NB4 (cell line): Measurements from ENCODE around the gene BBS9.

ENCODE experiments used
- DNase-seq: peaks from one replicate; pipeline ENCODE4 v3.0.0; 2010; ENCODE audit warnings: low read depth
- H3K4me3 ChIP-seq: one replicate; pipeline ENCODE4 v1.5.1; 2011; ENCODE audit warnings: mild to moderate bottlenecking, low read depth, low read length, moderate library complexity
- MYC ChIP-seq: IDR thresholded peaks from 2 replicates; pipeline ENCODE4 v1.6.1; 2011; ENCODE audit warnings: low read depth, low read length
- POLR2A ChIP-seq: IDR thresholded peaks from 2 replicates; pipeline ENCODE4 v1.6.1; 2011; ENCODE audit warnings: mild to moderate bottlenecking; ENCODE audit not compliant: insufficient read length; ENCODE audit errors: extremely low read depth
- TF ChIP-seq, protein P1 (sequence below): IDR thresholded peaks from one replicate; pipeline ENCODE4 v1.5.1; 2012; ENCODE audit warnings: low read depth, low read length
- TF ChIP-seq, protein P2 (sequence below): IDR thresholded peaks from 2 replicates; pipeline ENCODE4 v1.6.1; 2011; ENCODE audit warnings: low read depth, low read length

Gene BBS9

DNA sequence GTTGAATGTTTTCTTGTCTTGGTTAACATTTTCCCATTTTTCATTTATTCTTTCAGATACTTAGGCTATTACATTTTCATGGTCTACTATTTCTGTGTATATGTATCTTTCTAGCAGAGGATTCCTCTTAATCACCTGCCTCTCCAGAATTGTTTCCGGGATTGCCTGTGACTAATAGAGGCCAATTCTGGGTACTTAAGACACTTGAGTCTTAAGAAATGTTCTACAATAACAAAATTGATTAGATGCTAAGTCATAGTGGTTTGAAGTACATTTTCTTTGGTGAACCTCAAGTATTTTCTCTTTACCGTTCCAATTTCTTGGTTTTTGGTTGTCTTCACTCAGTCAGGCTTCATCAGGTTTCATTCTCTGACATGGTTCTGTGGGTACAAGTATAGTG, 26.4 kb downstream of the BBS9 start:
- TF ChIP-seq POLR2A (no peak), MYC (no peak)
- TF ChIP-seq, protein P1, sequence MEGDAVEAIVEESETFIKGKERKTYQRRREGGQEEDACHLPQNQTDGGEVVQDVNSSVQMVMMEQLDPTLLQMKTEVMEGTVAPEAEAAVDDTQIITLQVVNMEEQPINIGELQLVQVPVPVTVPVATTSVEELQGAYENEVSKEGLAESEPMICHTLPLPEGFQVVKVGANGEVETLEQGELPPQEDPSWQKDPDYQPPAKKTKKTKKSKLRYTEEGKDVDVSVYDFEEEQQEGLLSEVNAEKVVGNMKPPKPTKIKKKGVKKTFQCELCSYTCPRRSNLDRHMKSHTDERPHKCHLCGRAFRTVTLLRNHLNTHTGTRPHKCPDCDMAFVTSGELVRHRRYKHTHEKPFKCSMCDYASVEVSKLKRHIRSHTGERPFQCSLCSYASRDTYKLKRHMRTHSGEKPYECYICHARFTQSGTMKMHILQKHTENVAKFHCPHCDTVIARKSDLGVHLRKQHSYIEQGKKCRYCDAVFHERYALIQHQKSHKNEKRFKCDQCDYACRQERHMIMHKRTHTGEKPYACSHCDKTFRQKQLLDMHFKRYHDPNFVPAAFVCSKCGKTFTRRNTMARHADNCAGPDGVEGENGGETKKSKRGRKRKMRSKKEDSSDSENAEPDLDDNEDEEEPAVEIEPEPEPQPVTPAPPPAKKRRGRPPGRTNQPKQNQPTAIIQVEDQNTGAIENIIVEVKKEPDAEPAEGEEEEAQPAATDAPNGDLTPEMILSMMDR: no peak
- TF ChIP-seq, protein P2, sequence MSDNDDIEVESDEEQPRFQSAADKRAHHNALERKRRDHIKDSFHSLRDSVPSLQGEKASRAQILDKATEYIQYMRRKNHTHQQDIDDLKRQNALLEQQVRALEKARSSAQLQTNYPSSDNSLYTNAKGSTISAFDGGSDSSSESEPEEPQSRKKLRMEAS: no peak
- DNase-seq: no peak
- no peak overlapping the region for H3K4me3 ChIP-seq

DNA sequence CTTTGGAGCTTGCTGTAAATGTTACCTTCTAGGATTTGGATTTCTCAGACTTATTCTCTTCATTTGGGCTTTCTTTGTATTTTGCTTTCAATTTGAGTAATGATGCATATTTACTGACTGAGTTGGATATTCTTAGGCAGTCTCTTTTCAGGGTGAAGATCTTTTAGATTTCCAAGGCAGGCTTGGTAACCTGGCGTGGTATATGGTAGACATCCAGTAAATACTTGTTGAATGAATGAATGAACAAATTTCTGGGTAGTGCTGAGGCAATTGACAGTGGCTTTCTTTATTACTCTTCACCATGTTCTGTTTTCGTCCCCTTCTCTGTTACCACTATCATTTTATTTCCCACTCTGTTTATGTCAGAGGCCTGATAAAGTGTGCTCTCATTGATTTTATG, 27.1 kb downstream of the BBS9 start:
- DNase-seq: no peak
- TF ChIP-seq, protein P2: no peak
- TF ChIP-seq POLR2A: no peak
- no peak for TF ChIP-seq MYC
- TF ChIP-seq, protein P1: no peak
- no peak overlapping the region for H3K4me3 ChIP-seq

DNA sequence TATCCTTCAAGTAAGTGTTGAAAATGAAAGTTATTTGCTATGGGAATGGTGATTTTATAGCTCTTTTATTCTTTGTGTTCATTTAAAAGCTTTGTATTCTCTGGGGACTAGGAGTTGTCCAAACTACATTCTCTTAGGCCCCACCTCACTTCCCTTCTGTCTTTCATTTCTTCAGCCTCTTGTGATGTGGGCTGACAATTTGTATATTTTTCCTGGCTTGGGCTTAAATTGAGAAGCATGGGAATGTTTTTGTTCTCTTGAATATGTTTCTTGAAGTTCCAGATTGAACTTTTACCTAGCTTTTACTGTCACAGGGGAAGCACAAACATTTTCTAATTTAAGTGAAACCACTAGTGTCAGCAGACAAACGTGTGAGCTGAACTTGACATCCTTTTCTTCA, 27.9 kb downstream of the BBS9 start:
- no peak overlapping the region for H3K4me3 ChIP-seq
- TF ChIP-seq, protein P2: no peak
- TF ChIP-seq POLR2A (no peak), MYC (no peak)
- TF ChIP-seq, protein P1: no peak
- no peak for DNase-seq

DNA sequence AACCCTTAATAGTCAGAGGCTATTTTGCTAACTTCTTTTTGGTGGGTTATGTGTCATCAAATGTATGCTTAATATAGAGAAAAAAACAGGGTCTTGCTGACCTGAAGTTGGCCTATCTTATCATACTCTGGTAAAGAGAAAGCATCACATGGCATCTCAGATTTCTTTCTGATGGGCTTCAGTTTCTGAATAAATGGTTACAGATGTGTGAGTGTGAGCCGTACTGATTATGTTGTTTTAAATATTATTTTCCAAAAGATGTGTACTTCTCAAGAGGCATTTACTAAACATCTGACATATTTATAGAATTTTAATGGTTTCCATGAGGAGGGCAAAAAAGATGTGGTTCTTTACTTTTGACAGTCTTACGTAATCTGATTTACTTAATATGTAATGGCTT, 28.4 kb downstream of the BBS9 start:
- TF ChIP-seq, protein P1: no peak
- DNase-seq: no peak
- H3K4me3 ChIP-seq: no peak overlapping the region

DNA sequence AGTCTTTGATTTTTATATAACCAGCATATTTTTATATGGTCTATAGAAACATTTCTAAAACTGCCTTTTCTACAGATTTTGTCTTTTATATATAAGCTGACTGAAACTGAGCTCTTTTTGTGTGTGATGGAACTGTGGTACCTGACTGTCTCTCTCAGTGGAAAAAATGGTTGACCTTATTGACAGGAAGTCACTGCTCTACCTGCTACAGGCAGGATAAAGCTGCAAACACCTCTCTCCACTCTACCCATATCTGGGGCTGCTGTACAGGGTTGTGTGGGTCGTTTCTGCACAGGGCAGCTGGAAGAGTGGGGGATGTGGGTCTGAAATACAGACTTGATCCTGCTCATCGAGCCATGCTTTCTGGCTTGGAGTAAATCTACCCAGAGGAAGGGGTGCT, 48.5 kb downstream of the BBS9 start:
- DNase-seq: no peak
- TF ChIP-seq, protein P2: no peak
- TF ChIP-seq POLR2A (no peak), MYC (no peak)
- TF ChIP-seq, protein P1: no peak
- no peak overlapping the region for H3K4me3 ChIP-seq

DNA sequence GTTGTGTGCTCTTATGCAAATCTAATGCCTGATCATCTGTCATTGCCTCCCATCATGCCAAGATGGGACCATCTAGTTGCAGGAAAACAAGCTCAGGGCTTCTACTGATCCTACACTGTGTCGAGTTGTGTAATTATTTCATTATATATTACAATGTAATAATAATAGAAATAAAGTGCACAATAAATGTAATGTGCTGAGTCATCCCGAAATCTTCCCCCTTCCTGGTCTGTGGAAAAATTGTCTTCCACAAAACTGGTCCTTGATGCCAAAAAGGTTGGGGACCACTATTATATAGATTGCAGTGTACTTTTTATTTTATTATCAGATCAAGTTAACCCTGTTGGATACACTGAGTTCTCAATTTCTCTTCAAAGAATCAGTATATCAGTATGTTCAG, 50.2 kb downstream of the BBS9 start:
- TF ChIP-seq, protein P1: no peak
- TF ChIP-seq MYC (no peak), POLR2A (no peak)
- TF ChIP-seq, protein P2: no peak
- H3K4me3 ChIP-seq: no peak overlapping the region
- DNase-seq: no peak
